Body of pancreas (tissue), 4 donors: ENCODE results near the gene TMEM161B. TPM values are rescaled to one million over a fixed set of nuclear protein-coding genes. Genes with fewer than 3 reads are reported as not detected.
"Not testable (repeated sequence)": the region's sequence is repeated elsewhere in the genome, so short reads cannot be mapped to it uniquely, and the experiment has no call there.

ENCODE experiments used
- ATAC-seq: fragments of 150-250 bp; one replicate; pipeline ENCODE4 v1.9.1; 2016
- DNase-seq, 4 donors: peaks; one replicate each; pipeline ENCODE4 v3.0.0-alpha.2; 2019
- H3K27ac ChIP-seq, 4 donors: fragments of 200-600 bp; sonication (generic); 1 replicate in 3 of 4; 2 replicates in 1 of 4; pipeline versions ENCODE4 v1.5.1 to v1.6.1; 2016 to 2019; ENCODE audit warnings: mild to moderate bottlenecking in 1 of 4, mixed read lengths in 1 of 4, moderate library complexity in 1 of 4
- H3K27me3 ChIP-seq, 2 donors: fragments of 200-600 bp; sonication (generic); one replicate each; pipeline ENCODE4 v1.6.0; 2016; ENCODE audit warnings: mild to moderate bottlenecking in 1 of 2
- H3K36me3 ChIP-seq, 2 donors: fragments of 200-600 bp; sonication (generic); replicated peaks in 1 of 2; 2 replicates each; pipeline ENCODE4 v1.5.1; 2016; ENCODE audit warnings: low read depth in 2 of 2; ENCODE audit not compliant: insufficient read depth in 1 of 2
- H3K4me1 ChIP-seq: fragments of 200-600 bp; sonication (generic); one replicate; pipeline ENCODE4 v1.6.0; 2016
- H3K4me3 ChIP-seq, 2 donors: fragments of 200-600 bp; sonication (generic); 1 replicate in 1 of 2; 2 replicates in 1 of 2; pipeline ENCODE4 v1.5.1; 2016 to 2019
- H3K9me3 ChIP-seq, 3 donors: fragments of 200-600 bp; sonication (generic); 1 replicate in 2 of 3; 2 replicates in 1 of 3; pipeline ENCODE4 v1.5.1; 2016
- CTCF ChIP-seq, 7 experiments: fragments of 450-650 bp in 4 of 7; fragments of 200-600 bp in 3 of 7; sonication (generic) in 3 of 7; IDR thresholded peaks; one replicate each; pipeline ENCODE4 v1.5.1; 2016 to 2019; ENCODE audit warnings: antibody characterized with exemption in 7 of 7
- POLR2A ChIP-seq, 3 donors: fragments of 450-650 bp; IDR thresholded peaks; one replicate each; pipeline ENCODE4 v1.6.1; 2016; ENCODE audit warnings: antibody characterized with exemption in 3 of 3, mild to moderate bottlenecking in 2 of 3
- WGBS, 2 donors: methylation state at CpG; one replicate each; pipeline ENCODE4 v1.1.5; 2017; 5-methylcytosine and 5-hydroxymethylcytosine counted together
- intact Hi-C: fragments of 100-400 bp; cut with DNase I; formaldehyde crosslinking; loops from one replicate; pipeline ENCODE4 v1.15.1; 2023
- total RNA-seq, 2 donors: library from RNA; depleted of rRNA; stranded (reverse); fragments of >200 nt; gene quantifications; one replicate each; pipeline ENCODE4 v1.1.0, GENCODE V29; 2016

The TMEM161B gene
- total RNA-seq, 2 donors from 2014 or later = 6.9 to 12.2 TPM

- no peak for ATAC-seq
- intact Hi-C loops = no loop called here
- no peaks in the 10 kb centered on the region for H3K4me1 ChIP-seq
- no peak overlapping the region for H3K27ac ChIP-seq
- no peak for DNase-seq
- H3K36me3 ChIP-seq = peaks cover 0 to 3% of the 10 kb centered on the region in 2 donors
- no peaks in the 10 kb centered on the region for H3K27me3 ChIP-seq
- WGBS, 2 donors = 75 to 83% methylated on average over 3 of the region's 3 CpGs
- TF ChIP-seq POLR2A (IDR thresholded peaks at IDR 0.05) = no peak
- no peak for TF ChIP-seq CTCF (IDR thresholded peaks at IDR 0.05)
- H3K9me3 ChIP-seq = no peaks in the 10 kb centered on the region
- H3K4me3 ChIP-seq = no peak overlapping the region
Observed at GRCh38 chr5:88281322-88281721, 12.7 kb upstream of the TMEM161B start.

- intact Hi-C loops = no loop called here
- no peaks in the 10 kb centered on the region for H3K27me3 ChIP-seq
- H3K9me3 ChIP-seq = no peaks in the 10 kb centered on the region
- H3K4me1 ChIP-seq = no peaks in the 10 kb centered on the region
- TF ChIP-seq CTCF (IDR thresholded peaks at IDR 0.05) (no peak), POLR2A (IDR thresholded peaks at IDR 0.05) (no peak)
- no peak overlapping the region for H3K4me3 ChIP-seq
- 91 to 92% methylated on average over 1 of the region's 1 CpG for WGBS, 2 donors
- peaks cover 0 to 3% of the 10 kb centered on the region in 2 donors for H3K36me3 ChIP-seq
- DNase-seq (no peak), ATAC-seq (no peak)
- H3K27ac ChIP-seq = no peak overlapping the region
Observed at GRCh38 chr5:88279584-88279983, 10.9 kb upstream of the TMEM161B start.

- Histone ChIP-seq H3K4me3 (no peak overlapping the region), H3K27me3 (no peaks in the 10 kb centered on the region), H3K9me3 (no peaks in the 10 kb centered on the region), H3K4me1 (no peaks in the 10 kb centered on the region), H3K36me3 (no peaks in the 10 kb centered on the region), H3K27ac (no peak overlapping the region)
- ATAC-seq (no peak), DNase-seq (no peak)
- 98 to 100% methylated on average over 1 of the region's 1 CpG for WGBS, 2 donors
- TF ChIP-seq POLR2A (IDR thresholded peaks at IDR 0.05) = no peak
- TF ChIP-seq CTCF (IDR thresholded peaks at IDR 0.05) = no peak
- intact Hi-C loops = no loop called here
Observed at GRCh38 chr5:88276378-88276777, 7.7 kb upstream of the TMEM161B start.

- H3K4me1 ChIP-seq = peaks cover 8% of the 10 kb centered on the region
- H3K4me3 ChIP-seq = no peak overlapping the region
- no peak for DNase-seq
- no peak overlapping the region for H3K27ac ChIP-seq
- H3K27me3 ChIP-seq = no peaks in the 10 kb centered on the region
- no peaks in the 10 kb centered on the region for H3K9me3 ChIP-seq
- TF ChIP-seq CTCF (IDR thresholded peaks at IDR 0.05) = no peak
- TF ChIP-seq POLR2A (IDR thresholded peaks at IDR 0.05) = no peak
- intact Hi-C loops = no loop called here
- no peak for ATAC-seq
- H3K36me3 ChIP-seq = no peaks in the 10 kb centered on the region
Observed at GRCh38 chr5:88275581-88275980, 6.9 kb upstream of the TMEM161B start.

- no peaks in the 10 kb centered on the region for H3K36me3 ChIP-seq
- H3K9me3 ChIP-seq = no peaks in the 10 kb centered on the region
- TF ChIP-seq POLR2A (IDR thresholded peaks at IDR 0.05) (no peak), CTCF (IDR thresholded peaks at IDR 0.05) (no peak)
- peak overlapping the region; percentile 71 to 88 for H3K4me3 ChIP-seq
- H3K4me1 ChIP-seq = peaks cover 33% of the 10 kb centered on the region
- ATAC-seq = peak; percentile 36
- peak overlapping the region; percentile 67 to 80 (median 78) for H3K27ac ChIP-seq
- peak; percentile 14 to 32 (median 17) for DNase-seq
- WGBS, 2 donors = 4 to 5% methylated on average over 16 of the region's 16 CpGs
- H3K27me3 ChIP-seq = no peaks in the 10 kb centered on the region
- intact Hi-C loops = no loop called here
Observed at GRCh38 chr5:88269222-88269771, 652 bp upstream of the TMEM161B start.

GRCh38 chr5:88264565-88264964 lies 4.1 kb downstream of the TMEM161B start:
- H3K27me3 ChIP-seq, ATAC-seq, H3K4me3 ChIP-seq, DNase-seq, intact Hi-C loops, H3K36me3 ChIP-seq, H3K9me3 ChIP-seq, H3K27ac ChIP-seq: not testable (repeated sequence)
- 85 to 86% methylated on average over 2 of the region's 2 CpGs for WGBS, 2 donors
- H3K4me1 ChIP-seq = peaks cover 17% of the 10 kb centered on the region
